GM19099 (cell line): Measurements from ENCODE around the gene NUDC.

Source experiments
- POLR2A ChIP-seq: IDR thresholded peaks from 3 replicates; pipeline ENCODE4 v1.6.1; 2011; ENCODE audit warnings: low read depth; ENCODE audit not compliant: insufficient read length; ENCODE audit errors: extremely low read depth

Gene NUDC

DNA sequence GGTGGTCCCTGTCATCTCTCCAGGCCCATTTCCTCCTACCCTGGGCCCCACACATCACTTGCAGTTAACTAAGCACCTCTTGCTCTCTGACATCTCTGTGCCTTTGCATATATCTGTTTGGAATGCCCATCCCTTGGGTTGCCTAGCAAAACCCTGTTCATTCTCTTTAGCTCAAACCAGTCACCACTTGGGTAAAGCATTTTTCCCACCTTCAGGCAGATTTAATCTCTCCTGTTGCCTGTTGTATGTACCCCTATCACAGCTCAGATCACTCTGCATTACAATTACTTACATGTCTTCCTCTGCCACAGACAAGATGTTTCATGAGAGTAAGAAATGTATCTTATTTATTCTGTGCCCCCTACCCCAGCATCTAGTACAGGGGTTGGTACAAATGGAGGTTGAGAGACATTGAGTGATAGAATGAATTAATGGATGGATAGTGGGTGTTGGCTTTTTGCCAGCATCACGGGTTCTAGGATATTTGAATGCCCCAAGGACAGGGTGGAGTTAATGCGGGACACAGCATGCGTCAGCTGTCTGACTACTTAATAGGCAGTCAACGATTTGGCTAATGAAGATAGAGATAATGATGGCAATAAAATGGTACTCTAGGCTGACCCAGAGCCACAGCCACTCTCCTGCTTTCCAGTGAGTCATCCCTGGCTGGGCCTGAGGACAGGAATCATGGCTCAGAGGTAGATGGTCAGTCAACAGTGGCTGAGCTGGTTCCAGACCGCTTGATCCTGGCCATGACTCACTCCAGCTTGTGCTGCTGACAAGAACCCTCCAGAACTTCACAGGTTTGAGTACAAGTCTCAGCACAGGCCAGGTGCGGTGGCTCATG lies 14.2 kb upstream of the NUDC start:
- no peak for TF ChIP-seq POLR2A

DNA sequence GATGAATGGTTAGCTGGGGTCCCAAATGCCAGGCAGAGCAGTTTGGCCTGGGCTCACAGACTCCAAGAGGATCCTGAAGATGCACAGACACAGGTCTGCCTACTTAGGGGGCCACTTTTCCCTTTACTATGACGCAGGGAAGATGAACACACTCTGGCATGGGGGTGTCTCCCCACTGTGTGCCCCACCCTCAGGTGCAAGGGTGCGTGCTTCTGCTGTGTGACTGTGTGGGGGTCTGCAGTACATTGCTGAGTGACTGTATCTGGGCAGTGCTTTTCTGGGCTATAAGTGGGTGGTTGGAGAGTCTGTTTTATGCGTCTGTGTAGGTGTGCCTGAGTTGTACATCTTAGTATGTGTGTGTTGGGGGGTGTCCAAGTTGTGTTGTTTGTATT lies 11.6 kb upstream of the NUDC start:
- no peak for TF ChIP-seq POLR2A

DNA sequence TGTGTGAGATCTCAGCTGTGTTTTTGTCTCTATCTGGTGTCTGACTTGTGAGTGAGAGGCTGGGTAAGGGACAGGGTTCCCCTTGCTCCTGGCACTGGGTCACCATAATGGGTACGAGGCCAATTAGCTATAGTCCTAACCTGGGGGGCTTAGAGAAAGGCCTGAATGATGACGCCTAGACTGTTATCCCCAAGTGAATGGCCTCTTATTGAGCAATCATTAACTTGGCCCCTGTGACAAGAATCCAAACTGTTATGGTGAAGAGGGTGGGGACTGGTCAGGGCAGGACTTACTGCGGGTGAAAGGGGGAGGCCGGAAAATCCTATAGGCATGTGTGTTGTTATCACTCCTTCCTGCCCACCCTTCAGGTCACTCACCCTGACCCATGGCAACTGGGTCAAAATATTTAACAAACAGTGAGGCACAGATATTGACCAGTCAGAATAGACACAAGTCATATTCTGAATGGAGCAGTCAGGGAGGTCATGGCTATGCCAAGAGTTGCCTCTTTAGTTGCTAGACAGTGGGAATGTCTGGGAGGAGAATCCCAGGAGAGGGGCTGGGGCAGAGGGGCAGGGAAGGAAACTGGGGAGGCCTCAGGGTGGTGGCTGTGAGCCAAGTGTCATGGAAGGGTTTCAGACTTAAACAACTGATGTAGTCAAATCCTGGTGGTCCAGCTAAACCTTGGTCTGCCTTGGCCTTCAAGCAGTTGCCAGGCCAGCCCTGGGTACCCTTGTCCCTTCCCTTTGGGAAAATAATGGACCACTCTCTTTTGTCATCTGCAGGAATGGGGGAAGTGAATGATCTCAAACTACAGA lies 11.0 kb upstream of the NUDC start:
- TF ChIP-seq POLR2A = no peak

DNA sequence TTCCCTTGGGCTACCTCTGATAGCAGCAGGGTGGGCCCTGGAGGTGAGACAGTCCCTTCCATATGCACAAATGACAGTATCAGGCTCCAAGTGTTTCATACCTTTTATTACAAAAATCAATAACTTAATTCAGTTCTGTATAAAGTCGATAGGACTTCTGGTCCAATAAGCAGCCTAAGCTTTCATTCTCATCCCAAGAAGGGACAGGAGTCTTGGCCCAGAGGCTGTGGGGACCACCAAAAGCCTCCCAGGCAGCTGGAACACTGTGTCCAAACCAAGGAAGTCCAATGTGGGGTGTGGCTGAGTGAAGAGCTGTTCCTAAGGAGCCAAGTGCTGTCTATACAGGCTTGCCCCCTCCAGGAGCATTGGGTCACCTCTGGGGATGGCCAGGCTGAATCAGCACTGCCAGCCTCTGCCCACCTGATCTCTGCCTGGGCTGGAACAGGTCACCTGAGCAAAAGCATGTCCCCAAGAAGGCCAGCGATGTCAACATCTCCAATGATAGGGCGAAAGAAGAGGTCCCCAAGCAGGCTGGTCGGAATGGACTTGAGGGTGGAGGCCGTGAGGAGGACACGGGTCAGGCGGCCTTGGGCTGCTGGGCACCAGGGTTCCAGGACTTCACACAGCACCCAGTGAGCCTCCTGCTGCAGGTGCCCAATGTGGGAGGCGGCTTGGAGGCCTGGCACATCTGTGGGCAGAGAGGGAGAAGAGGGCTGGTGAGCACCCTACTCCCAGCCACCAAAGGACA lies 10.0 kb upstream of the NUDC start:
- no peak for TF ChIP-seq POLR2A

DNA sequence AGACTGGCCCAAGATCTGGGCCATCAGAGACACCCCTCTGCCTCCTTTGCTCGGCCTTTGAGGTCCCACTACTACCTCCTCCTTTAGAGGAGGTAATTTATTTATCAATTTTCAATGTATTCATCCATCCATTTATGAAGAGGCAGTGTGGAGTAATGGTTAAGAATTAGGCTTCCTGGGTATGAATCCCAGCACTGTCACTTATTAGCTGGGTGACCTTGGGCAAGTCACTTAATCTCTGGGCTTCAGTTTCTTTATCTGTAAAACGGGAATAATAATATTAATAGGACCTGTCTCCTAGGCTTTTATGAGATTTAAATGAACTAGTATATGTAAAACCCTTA lies 9.4 kb upstream of the NUDC start:
- no peak for TF ChIP-seq POLR2A

DNA sequence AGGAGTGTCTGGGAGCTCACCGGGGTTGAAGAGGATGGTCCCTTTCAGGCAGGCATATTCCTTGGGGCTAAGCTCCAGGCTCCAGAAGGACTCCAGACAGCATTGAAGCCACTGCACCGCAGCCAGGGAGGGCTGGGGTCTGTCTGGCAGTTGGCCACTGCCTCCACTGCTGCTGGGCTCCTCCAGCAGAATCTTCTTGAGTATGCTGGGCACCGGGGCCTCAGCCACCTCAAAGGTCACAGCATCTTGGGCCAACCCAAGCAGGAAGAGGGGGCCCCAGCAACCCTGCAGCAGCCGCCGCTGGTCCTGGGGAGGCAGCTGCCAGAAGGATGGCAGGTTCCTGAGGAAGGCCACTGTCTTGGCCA lies 8.2 kb upstream of the NUDC start:
- no peak for TF ChIP-seq POLR2A

DNA sequence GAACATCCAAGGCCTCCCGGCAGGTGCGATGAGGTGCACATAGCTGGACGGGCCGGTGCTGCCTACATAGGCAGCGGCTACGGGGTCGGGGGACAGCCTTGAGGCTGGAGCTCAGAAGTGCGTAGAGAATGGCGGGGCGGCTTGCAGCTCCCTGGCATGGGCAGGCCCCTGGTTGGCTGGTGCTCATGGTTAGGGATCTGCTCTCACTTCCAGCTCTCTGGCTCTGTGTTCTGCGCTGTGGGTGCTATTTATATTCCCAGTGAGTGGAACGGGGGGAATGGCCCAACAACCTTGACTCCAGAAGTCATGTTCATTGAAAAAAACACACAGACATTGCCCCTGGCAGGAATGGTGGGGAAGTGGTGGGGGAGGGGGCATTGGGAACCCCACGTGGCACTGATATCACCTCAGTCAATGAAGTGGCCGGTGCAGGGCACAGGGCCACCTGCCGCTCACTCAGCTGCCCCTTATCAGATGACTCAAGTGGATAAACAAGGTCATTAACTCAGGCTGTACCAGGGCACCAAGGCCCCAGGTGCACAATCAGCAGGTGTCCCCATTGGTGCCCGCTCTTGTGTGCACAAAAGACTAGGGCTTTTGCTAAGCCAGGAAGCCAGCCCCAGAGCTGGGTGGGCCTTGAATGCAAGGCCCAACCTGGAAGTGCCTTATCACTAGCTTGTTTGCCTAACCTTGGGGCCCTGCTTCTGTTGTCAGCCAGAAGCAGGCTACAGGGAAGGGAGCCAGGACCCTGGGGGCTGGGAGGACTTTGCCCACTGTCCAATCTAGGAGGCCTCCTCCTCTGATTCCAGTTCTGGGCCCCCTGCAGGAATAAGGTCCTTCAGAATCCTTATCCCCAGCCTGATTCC lies 7.6 kb upstream of the NUDC start, which contains the start of gene NR0B2:
TSS of gene NR0B2 (minus strand) at position 222 of the 866 bp plus-strand sequence. CDS start at position 187, 35 bp downstream.
- TF ChIP-seq POLR2A = no peak

DNA sequence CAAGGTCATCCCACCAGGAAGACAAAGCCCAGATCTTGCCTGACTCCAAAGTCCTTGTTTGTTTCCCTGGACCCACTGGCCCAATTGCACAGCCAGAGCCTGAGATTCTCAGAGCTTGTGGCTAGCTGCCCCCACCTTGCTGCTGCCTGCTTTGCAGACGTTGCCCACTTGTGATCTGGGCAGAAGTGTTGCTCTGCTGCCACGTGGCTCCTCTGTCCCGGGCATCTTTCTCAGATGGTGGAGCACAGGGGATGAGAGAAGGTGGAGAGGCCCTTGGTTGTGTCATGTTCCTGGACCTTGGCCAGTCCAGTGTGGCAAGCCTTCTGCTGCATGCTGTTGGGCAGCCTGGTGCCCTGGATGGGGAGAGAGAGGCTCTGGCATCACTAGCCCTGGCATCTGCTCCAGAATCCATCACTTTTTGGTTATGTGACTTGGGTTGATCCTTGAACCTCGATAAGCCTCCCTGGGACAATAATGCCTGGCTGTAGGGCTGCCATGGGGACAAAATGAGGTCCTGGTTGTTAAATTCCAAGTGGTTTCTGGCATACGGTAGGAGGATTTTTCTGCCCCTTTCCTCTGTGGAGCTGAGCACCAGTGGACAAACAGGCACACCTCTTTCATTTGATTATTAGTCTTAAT lies 6.2 kb upstream of the NUDC start:
- no peak for TF ChIP-seq POLR2A

DNA sequence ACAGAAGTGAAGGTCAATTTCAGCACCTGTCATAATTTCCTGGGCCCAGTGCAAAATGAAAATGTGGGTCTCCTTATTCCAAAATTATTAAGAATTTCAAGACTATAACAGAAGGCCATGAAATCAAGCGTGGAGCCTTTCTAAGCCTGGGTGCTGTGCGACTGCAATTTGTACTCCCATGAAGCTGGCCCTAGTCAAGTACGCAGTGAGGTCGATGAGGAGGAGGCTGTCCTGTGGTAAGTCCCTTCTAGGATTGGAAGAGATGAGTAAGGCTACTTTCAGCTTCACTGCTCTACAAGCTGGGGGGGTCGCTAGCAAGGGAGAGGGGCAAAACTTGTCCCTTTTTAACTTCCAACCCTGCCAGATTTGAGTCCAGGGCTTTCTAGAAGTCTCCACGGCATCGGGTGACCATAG lies 410 bp upstream of the NUDC start:
- no peak for TF ChIP-seq POLR2A

DNA sequence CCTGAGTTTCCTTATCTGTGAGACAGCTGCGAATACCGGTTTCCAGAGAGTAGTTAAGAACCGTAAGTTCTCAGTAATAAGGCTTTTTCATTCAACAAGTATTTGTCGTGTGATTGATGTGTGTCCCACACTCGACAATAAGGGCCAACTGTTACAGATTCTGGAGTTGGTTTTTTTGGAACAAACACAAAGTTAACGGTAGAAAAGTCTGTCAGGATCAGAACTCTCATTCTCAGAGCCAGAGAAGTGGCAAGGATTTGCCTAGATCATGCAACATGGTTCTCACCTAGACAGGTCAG lies 837 bp downstream of the NUDC start:
- no peak for TF ChIP-seq POLR2A

DNA sequence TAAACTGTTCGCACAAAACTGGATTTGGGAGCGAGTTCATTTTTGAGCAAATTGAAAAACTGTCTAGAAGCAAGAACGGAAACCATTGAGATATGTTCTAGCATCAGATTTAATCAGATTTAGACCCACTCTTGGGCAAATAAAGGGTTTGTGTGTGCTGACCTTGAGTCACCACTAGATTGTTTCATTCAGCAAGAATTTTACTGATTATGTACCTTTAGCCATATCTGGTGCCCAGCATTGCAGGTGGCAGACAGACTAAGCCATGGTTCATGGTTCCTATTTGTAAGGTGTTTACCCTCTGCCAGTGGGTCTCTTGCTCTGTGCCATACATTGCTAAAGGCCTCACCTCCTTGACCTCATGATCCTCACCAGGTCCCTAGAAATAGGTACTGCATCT lies 1.4 kb downstream of the NUDC start:
- no peak for TF ChIP-seq POLR2A

DNA sequence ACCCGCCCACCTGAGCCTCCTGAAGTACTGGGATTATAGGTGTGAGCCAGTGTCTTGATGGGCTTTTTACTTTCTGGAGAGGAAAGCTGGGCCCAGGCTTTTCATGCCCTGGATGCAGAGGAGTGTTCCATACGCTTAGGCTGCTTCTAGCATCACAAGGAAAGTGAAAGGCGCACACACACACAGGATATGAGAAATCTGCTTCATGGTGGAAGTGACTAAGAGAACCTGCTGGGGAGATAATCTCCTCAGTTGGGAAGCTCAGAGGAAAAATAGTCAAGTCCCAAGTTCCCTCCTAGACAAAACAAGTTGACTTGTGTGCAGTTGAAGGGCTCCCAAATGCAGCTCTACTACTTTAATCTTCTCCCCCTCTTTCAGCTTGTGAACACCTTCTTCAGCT lies 2.2 kb downstream of the NUDC start:
- TF ChIP-seq POLR2A = no peak

DNA sequence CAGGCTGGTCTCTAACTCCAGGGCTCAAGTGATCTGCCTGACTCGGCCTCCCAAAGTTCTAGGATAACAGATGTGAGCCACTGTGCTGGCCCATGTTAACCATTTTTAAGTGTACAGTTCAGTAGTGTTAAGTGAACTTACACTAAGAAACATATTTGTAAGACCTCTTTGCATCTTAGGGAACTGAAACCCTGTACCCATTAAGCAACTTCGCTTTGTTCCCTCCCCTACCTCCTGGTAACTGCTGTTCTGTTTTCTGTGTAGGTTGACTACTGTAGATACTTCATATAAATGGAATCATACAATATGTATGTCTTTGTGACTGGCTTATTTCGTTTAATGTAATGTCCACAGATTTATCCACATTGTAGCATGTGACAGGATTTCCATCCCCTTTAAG lies 11.0 kb downstream of the NUDC start:
- no peak for TF ChIP-seq POLR2A

DNA sequence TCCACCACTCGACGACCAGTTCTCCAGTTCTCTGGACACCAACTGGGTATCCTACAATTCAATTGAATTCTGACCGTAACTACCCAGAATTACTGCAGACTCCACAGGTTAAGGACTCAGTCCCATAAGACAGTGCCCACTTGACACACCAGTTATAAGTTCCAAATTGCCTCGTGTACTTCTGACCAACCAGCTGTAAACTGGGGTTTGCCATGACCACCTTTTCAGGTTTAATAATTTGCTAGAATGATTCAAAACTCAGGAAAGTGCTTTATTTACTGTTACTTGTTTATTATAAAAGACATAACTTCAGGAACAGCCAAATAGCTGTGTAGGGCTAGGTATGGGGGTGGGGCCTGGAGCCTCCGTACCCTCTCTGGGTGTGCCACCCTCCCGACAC lies 15.3 kb downstream of the NUDC start:
- no peak for TF ChIP-seq POLR2A

DNA sequence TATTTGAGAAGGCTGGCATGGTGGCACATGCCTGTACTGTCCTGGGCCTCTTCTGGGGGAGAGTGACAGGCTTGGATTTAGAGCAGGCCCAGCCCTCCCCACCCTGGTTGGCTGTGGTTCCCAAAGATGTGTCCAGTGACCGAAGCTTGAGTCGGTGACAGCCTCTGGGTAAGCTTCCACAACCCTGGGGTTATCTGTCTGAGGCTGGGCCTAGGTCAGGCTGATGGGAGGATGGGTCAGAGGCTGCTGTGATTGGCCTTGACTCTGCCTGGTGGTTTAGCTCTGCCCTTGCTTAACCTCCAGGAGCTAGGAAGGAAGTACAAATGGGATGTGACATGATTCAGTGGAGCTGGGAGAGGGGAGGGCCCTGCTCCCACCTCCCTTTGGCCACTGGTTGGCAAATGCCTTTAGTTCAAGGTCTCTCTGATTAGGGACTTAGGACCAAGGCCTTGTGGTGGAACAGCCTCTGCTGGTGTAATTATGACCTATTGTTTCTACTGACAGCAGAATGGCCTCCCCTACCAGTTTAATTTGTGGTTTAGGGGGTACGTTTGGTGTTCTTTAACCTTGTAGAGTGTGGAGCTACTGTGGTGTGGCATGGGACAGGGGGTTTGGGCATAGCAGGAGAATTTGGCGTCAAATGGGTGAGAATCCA lies 16.6 kb downstream of the NUDC start:
- TF ChIP-seq POLR2A = no peak

DNA sequence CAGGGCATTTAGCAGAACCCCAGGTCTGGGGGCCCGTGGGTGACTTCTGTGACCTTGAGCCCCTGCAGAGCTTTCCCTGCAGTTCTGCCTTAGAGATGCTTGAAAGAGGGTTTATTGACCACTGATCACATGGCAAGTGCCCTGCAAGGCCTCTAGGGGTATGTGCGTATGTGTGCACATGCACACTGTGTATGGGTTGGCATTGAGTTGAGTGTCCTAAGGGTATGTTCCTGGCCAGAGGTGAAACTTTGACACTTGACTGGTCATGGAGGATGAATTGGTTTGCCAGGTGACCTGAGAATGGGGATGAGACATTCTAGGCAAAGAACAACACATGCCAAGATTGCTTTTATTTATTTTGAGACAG lies 17.1 kb downstream of the NUDC start:
- no peak for TF ChIP-seq POLR2A
